GM18526 (cell line): ENCODE measurements around the gene NPAS3.

ENCODE experiments used
- POLR2A ChIP-seq: IDR thresholded peaks from 3 replicates; pipeline ENCODE4 v1.6.1; 2011; ENCODE audit not compliant: insufficient read length; ENCODE audit errors: extremely low read depth

Gene NPAS3

DNA sequence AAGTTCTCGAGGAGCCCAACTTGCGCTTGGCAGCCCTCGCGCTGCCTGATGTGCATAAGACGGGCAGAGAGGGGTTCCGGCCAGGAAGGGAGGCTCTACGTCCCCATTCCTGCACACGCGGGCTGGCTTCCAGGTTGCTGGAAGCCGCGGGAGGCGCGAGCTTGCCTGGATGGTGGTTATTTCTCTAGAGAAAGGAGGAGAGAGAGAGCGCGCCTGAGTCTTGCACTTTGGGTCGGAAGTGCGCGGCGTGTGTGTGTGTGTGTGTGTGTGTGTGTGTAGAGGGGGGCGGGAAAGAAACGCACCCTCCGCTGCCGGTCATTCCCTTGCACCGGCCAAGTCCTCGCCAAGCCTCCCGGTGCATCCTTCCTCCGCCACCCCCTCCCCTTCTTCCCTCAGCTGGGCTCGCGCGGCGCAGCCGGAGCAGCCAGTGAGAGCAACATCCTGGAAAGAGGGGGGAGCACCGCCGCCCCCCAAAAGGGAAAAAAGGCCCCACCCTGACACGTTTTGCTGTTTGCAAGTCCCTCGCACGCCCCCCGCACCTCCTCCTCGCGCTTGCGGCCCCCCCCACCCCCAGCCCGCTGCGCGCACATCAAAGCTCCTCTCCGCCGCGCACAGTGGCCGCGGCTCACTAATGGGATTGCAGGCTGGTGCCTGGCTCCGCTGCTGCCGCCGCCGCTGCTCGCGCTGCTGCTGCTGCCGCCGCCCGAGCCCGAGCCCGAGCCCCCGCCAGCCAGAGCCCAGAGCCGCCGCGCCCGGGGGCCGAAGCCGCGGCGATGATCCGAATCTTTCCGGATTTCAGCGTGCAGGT lies 4.4 kb upstream of the NPAS3 start:
- TF ChIP-seq POLR2A: no peak

DNA sequence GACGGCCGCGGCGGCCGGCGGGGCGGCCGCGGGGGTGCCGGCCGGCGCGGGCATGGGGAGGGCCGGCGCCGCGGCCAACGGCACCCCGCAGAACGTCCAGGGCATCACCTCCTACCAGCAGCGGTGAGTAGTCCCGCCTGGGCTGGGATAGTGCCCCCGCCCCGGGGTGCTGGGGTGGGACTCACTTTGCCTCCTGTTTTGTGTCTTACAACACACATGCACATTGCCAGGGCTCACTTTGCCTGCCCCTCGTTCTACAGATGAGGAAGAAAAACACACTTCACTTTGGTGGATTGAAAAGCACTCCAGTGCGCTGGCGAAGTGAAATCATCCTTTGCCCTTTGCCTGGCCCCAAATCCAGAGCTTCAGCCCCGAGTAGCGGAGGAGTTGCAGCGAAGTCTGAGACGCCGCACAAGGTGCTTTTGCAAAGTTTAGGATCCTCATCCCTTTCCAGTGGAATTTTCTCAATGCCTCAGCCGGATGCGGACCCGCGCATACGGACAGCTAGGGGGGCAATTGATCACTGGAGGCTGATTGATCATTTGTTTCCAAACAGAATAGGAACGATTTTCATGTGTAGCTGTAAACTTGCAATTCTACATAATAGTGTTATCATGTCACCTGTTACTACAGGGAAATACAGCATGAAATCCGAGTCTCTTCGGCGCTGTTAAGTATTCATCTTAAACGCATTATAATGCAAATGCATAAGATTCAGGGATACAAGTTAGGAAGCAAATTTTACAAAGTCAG lies 3.6 kb upstream of the NPAS3 start:
- TF ChIP-seq POLR2A: no peak

GRCh38 chr14:32939254-32940065 lies 781 bp downstream of the NPAS3 start:
- TF ChIP-seq POLR2A: no peak

DNA sequence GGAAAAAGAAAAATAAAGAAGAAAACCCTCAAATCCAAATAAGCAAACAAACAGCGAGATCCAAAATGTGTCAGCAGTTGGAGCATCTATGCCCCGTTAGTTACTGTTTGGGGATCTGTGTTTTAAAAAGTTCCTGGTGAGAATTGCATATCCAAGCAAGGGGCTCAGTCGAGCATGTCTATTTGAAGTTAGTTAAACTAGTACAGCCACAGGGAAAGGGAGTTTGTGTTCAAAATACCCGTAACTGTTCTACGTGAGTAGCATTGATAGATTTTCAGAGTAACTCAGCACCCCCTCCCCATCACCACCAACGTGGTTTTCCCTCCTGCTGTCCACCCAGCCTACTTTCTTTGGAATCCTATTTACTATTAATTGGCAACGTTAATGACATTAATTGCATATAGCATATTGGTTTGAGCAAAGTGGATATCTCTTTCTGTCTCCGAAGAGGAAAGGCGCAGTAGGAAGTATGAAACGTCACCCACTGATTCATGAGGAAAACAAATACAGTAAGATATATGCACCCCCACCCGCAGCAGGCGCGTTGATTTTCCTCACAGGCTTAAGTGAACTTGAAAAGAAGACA lies 1.5 kb downstream of the NPAS3 start:
- no peak for TF ChIP-seq POLR2A

GRCh38 chr14:32940711-32941667 lies 2.3 kb downstream of the NPAS3 start:
- no peak for TF ChIP-seq POLR2A

- no peak for TF ChIP-seq POLR2A
Observed at GRCh38 chr14:32941668-32942065, 3.0 kb downstream of the NPAS3 start.

- no peak for TF ChIP-seq POLR2A
Observed at GRCh38 chr14:32947081-32947480, 8.4 kb downstream of the NPAS3 start.

- no peak for TF ChIP-seq POLR2A
Observed at GRCh38 chr14:32947792-32948191, 9.1 kb downstream of the NPAS3 start.

- no peak for TF ChIP-seq POLR2A
Observed at GRCh38 chr14:32950584-32950983, 11.9 kb downstream of the NPAS3 start.

GRCh38 chr14:32967421-32967820 lies 28.7 kb downstream of the NPAS3 start:
- TF ChIP-seq POLR2A: no peak

- no peak for TF ChIP-seq POLR2A
Observed at GRCh38 chr14:32968972-32969544, 30.4 kb downstream of the NPAS3 start.

- no peak for TF ChIP-seq POLR2A
Observed at GRCh38 chr14:32977913-32978312, 39.2 kb downstream of the NPAS3 start.

- TF ChIP-seq POLR2A: no peak
Observed at GRCh38 chr14:32978691-32979255, 40.1 kb downstream of the NPAS3 start.
